ENCODE data around the gene ADAM30.
"Not testable (repeated sequence)": the region's sequence is repeated elsewhere in the genome, so short reads cannot be mapped to it uniquely, and the experiment has no call there.

DNA sequence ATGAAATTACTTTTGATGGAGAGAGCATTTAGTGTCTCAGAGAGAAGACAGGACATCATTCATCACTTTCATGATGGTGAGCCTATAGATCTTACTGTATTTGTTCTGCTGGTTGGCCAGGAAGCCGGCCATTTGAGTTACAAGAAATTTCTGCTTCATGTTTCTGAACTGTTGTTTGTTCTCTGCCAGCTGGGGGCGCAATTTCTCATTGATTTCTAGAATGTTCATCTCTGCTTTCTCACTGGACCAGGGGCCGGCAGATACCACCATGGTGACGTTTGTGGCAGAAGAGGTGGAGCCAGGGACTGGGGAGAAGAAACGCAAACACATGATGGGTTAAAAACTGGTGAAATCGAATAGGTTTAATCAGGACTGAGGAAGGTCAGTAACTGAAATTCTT, 52.1 kb downstream of the ADAM30 start:
- TF ChIP-seq, protein P1, sequence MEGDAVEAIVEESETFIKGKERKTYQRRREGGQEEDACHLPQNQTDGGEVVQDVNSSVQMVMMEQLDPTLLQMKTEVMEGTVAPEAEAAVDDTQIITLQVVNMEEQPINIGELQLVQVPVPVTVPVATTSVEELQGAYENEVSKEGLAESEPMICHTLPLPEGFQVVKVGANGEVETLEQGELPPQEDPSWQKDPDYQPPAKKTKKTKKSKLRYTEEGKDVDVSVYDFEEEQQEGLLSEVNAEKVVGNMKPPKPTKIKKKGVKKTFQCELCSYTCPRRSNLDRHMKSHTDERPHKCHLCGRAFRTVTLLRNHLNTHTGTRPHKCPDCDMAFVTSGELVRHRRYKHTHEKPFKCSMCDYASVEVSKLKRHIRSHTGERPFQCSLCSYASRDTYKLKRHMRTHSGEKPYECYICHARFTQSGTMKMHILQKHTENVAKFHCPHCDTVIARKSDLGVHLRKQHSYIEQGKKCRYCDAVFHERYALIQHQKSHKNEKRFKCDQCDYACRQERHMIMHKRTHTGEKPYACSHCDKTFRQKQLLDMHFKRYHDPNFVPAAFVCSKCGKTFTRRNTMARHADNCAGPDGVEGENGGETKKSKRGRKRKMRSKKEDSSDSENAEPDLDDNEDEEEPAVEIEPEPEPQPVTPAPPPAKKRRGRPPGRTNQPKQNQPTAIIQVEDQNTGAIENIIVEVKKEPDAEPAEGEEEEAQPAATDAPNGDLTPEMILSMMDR (IDR thresholded peaks at IDR 0.05 in 4 of 5, conservative IDR thresholded peaks at IDR 0.05 in 1 of 5), result not testable (repeated sequence)
- not testable (repeated sequence) for TF ChIP-seq POLR2A (IDR thresholded peaks at IDR 0.05)
